Measurements from ENCODE around the gene HDLBP.

GRCh38 chr2:241242306-241242705 lies 73.2 kb downstream of the HDLBP start:
- TF ChIP-seq CTCF (conservative IDR thresholded peaks at IDR 0.05; ENCODE audit: low read length) (no peak), EZH2phosphoT487 (IDR thresholded peaks at IDR 0.05; ENCODE audit: borderline replicate concordance, low read depth, low read length) (no peak)
